ENCODE measurements around the gene SNX32.

The SNX32 gene

GRCh38 chr11:65870307-65870658, 36.5 kb downstream of the SNX32 start:
- peaks cover 11% of the 10 kb centered on the region for H3K4me1 ChIP-seq (ENCODE audit: control insufficient read depth, insufficient read depth, low read length)
- no peaks in the 10 kb centered on the region for H3K9me3 ChIP-seq (ENCODE audit: control insufficient read depth, low read length)
- H3K36me3 ChIP-seq (ENCODE audit: control insufficient read depth, insufficient read depth, low read length), result peaks cover 3% of the 10 kb centered on the region
- no peak overlapping the region for H3K4me3 ChIP-seq (ENCODE audit: low read length)
- peaks cover 5% of the 10 kb centered on the region for H3K27me3 ChIP-seq (ENCODE audit: control insufficient read depth, insufficient read depth, low read length)
- no peak overlapping the region for H3K9ac ChIP-seq (ENCODE audit: low read length)

GRCh38 chr11:65870706-65871681, 37.2 kb downstream of the SNX32 start:
- Histone ChIP-seq H3K36me3 (ENCODE audit: control insufficient read depth, insufficient read depth, low read length) (no peaks in the 10 kb centered on the region), H3K9me3 (ENCODE audit: control insufficient read depth, low read length) (no peaks in the 10 kb centered on the region), H3K9ac (ENCODE audit: low read length) (peak overlapping the region; percentile 39), H3K4me3 (ENCODE audit: low read length) (no peak overlapping the region), H3K4me1 (ENCODE audit: control insufficient read depth, insufficient read depth, low read length) (peaks cover 11% of the 10 kb centered on the region), H3K27me3 (ENCODE audit: control insufficient read depth, insufficient read depth, low read length) (peaks cover 5% of the 10 kb centered on the region)

- Histone ChIP-seq H3K9me3 (ENCODE audit: control insufficient read depth, low read length) (no peaks in the 10 kb centered on the region), H3K36me3 (ENCODE audit: control insufficient read depth, insufficient read depth, low read length) (no peaks in the 10 kb centered on the region), H3K9ac (ENCODE audit: low read length) (peak overlapping the region; percentile 39), H3K27me3 (ENCODE audit: control insufficient read depth, insufficient read depth, low read length) (peaks cover 5% of the 10 kb centered on the region), H3K4me3 (ENCODE audit: low read length) (no peak overlapping the region), H3K4me1 (ENCODE audit: control insufficient read depth, insufficient read depth, low read length) (peaks cover 11% of the 10 kb centered on the region)
These were observed 38.2 kb downstream of the SNX32 start for GRCh38 chr11:65871811-65872548.

GRCh38 chr11:65872586-65873317, 39.0 kb downstream of the SNX32 start, which contains the start of gene EFEMP2:
TSS of gene EFEMP2 (minus strand) at chr11:65872800. CDS start at chr11:65872354, 446 bp downstream.
- Histone ChIP-seq H3K9me3 (ENCODE audit: control insufficient read depth, low read length) (no peaks in the 10 kb centered on the region), H3K27me3 (ENCODE audit: control insufficient read depth, insufficient read depth, low read length) (peaks cover 5% of the 10 kb centered on the region), H3K4me1 (ENCODE audit: control insufficient read depth, insufficient read depth, low read length) (peaks cover 11% of the 10 kb centered on the region), H3K36me3 (ENCODE audit: control insufficient read depth, insufficient read depth, low read length) (no peaks in the 10 kb centered on the region), H3K4me3 (ENCODE audit: low read length) (peak within 1 kb of the TSS; percentile 26), H3K9ac (ENCODE audit: low read length) (peak within 1 kb of the TSS; percentile 65)

GRCh38 chr11:65873318-65874156, 39.8 kb downstream of the SNX32 start:
- H3K9ac ChIP-seq (ENCODE audit: low read length), result peak overlapping the region; percentile 65
- peaks cover 5% of the 10 kb centered on the region for H3K27me3 ChIP-seq (ENCODE audit: control insufficient read depth, insufficient read depth, low read length)
- H3K9me3 ChIP-seq (ENCODE audit: control insufficient read depth, low read length), result no peaks in the 10 kb centered on the region
- no peaks in the 10 kb centered on the region for H3K36me3 ChIP-seq (ENCODE audit: control insufficient read depth, insufficient read depth, low read length)
- H3K4me1 ChIP-seq (ENCODE audit: control insufficient read depth, insufficient read depth, low read length), result peaks cover 11% of the 10 kb centered on the region
- H3K4me3 ChIP-seq (ENCODE audit: low read length), result peak overlapping the region; percentile 26

- Histone ChIP-seq H3K9ac (ENCODE audit: low read length) (no peak within 1 kb of the TSS), H3K36me3 (ENCODE audit: control insufficient read depth, insufficient read depth, low read length) (peaks cover 15% of the 10 kb centered on the region), H3K4me3 (ENCODE audit: low read length) (no peak within 1 kb of the TSS), H3K27me3 (ENCODE audit: control insufficient read depth, insufficient read depth, low read length) (no peaks in the 10 kb centered on the region), H3K9me3 (ENCODE audit: control insufficient read depth, low read length) (no peaks in the 10 kb centered on the region), H3K4me1 (ENCODE audit: control insufficient read depth, insufficient read depth, low read length) (peaks cover 3% of the 10 kb centered on the region)
These were observed 45.9 kb downstream of the SNX32 start, which contains the start of gene CTSW for GRCh38 chr11:65879617-65880016. TSS of gene CTSW (plus strand) at chr11:65879837. CDS start at chr11:65879855, 18 bp downstream.

GRCh38 chr11:65880027-65880426, 46.3 kb downstream of the SNX32 start:
- no peaks in the 10 kb centered on the region for H3K27me3 ChIP-seq (ENCODE audit: control insufficient read depth, insufficient read depth, low read length)
- H3K4me1 ChIP-seq (ENCODE audit: control insufficient read depth, insufficient read depth, low read length), result peaks cover 7% of the 10 kb centered on the region
- no peaks in the 10 kb centered on the region for H3K9me3 ChIP-seq (ENCODE audit: control insufficient read depth, low read length)
- no peak overlapping the region for H3K4me3 ChIP-seq (ENCODE audit: low read length)
- no peak overlapping the region for H3K9ac ChIP-seq (ENCODE audit: low read length)
- H3K36me3 ChIP-seq (ENCODE audit: control insufficient read depth, insufficient read depth, low read length), result peaks cover 15% of the 10 kb centered on the region

GRCh38 chr11:65880844-65881421, 47.2 kb downstream of the SNX32 start:
- H3K9me3 ChIP-seq (ENCODE audit: control insufficient read depth, low read length), result no peaks in the 10 kb centered on the region
- H3K27me3 ChIP-seq (ENCODE audit: control insufficient read depth, insufficient read depth, low read length), result no peaks in the 10 kb centered on the region
- no peak overlapping the region for H3K9ac ChIP-seq (ENCODE audit: low read length)
- H3K4me3 ChIP-seq (ENCODE audit: low read length), result no peak overlapping the region
- H3K36me3 ChIP-seq (ENCODE audit: control insufficient read depth, insufficient read depth, low read length), result peaks cover 15% of the 10 kb centered on the region
- peaks cover 13% of the 10 kb centered on the region for H3K4me1 ChIP-seq (ENCODE audit: control insufficient read depth, insufficient read depth, low read length)

GRCh38 chr11:65882120-65883057, 48.6 kb downstream of the SNX32 start:
- Histone ChIP-seq H3K4me3 (ENCODE audit: low read length) (no peak overlapping the region), H3K27me3 (ENCODE audit: control insufficient read depth, insufficient read depth, low read length) (no peaks in the 10 kb centered on the region), H3K4me1 (ENCODE audit: control insufficient read depth, insufficient read depth, low read length) (peaks cover 27% of the 10 kb centered on the region), H3K36me3 (ENCODE audit: control insufficient read depth, insufficient read depth, low read length) (peaks cover 15% of the 10 kb centered on the region), H3K9me3 (ENCODE audit: control insufficient read depth, low read length) (no peaks in the 10 kb centered on the region), H3K9ac (ENCODE audit: low read length) (no peak overlapping the region)

- H3K4me3 ChIP-seq (ENCODE audit: low read length), result no peak overlapping the region
- H3K36me3 ChIP-seq (ENCODE audit: control insufficient read depth, insufficient read depth, low read length), result peaks cover 15% of the 10 kb centered on the region
- H3K9me3 ChIP-seq (ENCODE audit: control insufficient read depth, low read length), result no peaks in the 10 kb centered on the region
- no peak overlapping the region for H3K9ac ChIP-seq (ENCODE audit: low read length)
- peaks cover 32% of the 10 kb centered on the region for H3K4me1 ChIP-seq (ENCODE audit: control insufficient read depth, insufficient read depth, low read length)
- H3K27me3 ChIP-seq (ENCODE audit: control insufficient read depth, insufficient read depth, low read length), result no peaks in the 10 kb centered on the region
These were observed 49.4 kb downstream of the SNX32 start for GRCh38 chr11:65883058-65883761.
